Endothelial cell (in vitro differentiated cells): Measurements from ENCODE around the gene CFAP410. TPM values are rescaled to one million over a fixed set of nuclear protein-coding genes. Genes with fewer than 3 reads are reported as not detected.

Source experiments
- DNase-seq: peaks from one replicate; pipeline ENCODE4 v3.0.0; 2021; ENCODE audit warnings: low spot score
- H3K27ac Mint-ChIP-seq: one replicate; pipeline ENCODE4 v1.8.0; 2021; ENCODE audit warnings: mixed read lengths, inconsistent platforms; ENCODE audit not compliant: unreplicated experiment
- H3K27me3 Mint-ChIP-seq: one replicate; pipeline ENCODE4 v1.8.0; 2021; ENCODE audit warnings: mild to moderate bottlenecking, moderate library complexity, mixed read lengths, inconsistent platforms; ENCODE audit not compliant: unreplicated experiment
- H3K36me3 Mint-ChIP-seq: one replicate; pipeline ENCODE4 v1.8.0; 2021; ENCODE audit warnings: mild to moderate bottlenecking, low read depth, mixed read lengths, inconsistent platforms; ENCODE audit not compliant: unreplicated experiment
- H3K4me1 Mint-ChIP-seq: one replicate; pipeline ENCODE4 v1.8.0; 2021; ENCODE audit warnings: mild to moderate bottlenecking, mixed read lengths, inconsistent platforms; ENCODE audit not compliant: unreplicated experiment
- H3K4me3 Mint-ChIP-seq: one replicate; pipeline ENCODE4 v1.8.0; 2021; ENCODE audit warnings: mild to moderate bottlenecking, mixed read lengths, inconsistent platforms; ENCODE audit not compliant: unreplicated experiment
- H3K9me3 Mint-ChIP-seq: one replicate; pipeline ENCODE4 v1.8.0; 2021; ENCODE audit warnings: mixed read lengths, inconsistent platforms; ENCODE audit not compliant: unreplicated experiment
- CTCF ChIP-seq: fragments of 200-600 bp; sonication (generic); IDR thresholded peaks from one replicate; pipeline ENCODE4 v1.5.0; 2021; ENCODE audit warnings: antibody characterized with exemption; ENCODE audit not compliant: unreplicated experiment
- long read RNA-seq: library from polyadenylated mRNA; unstranded; transcript quantifications from one replicate; pipeline ENCODE4 v2.0.0, GENCODE V29; 2020; ENCODE audit not compliant: unreplicated experiment
- total RNA-seq: library from RNA; stranded (reverse); fragmentation: NEBNext Ultra II Directional; extraction: Animal tissue kit (Norgen Biotek cat#: 25700); gene quantifications from one replicate; pipeline ENCODE4 v1.2.1, GENCODE V29; 2021; ENCODE audit not compliant: unreplicated experiment

Gene CFAP410
- total RNA-seq: 12.2 TPM
- long read RNA-seq, partial matches to known transcripts: 0 of 2 reads
- long read RNA-seq, other reads (novel, unspliced or antisense): 2 of 2 reads

- Mint-ChIP-seq H3K4me3 (peak within 1 kb of the TSS; percentile 97), H3K9me3 (no peaks in the 10 kb centered on the region), H3K4me1 (peaks cover 11% of the 10 kb centered on the region), H3K27me3 (peaks cover 10% of the 10 kb centered on the region), H3K36me3 (peaks cover 3% of the 10 kb centered on the region), H3K27ac (peak within 1 kb of the TSS; percentile 95)
- no peak for TF ChIP-seq CTCF
- DNase-seq: peak; percentile 93
Measured at GRCh38 chr21:44338971-44339910, at the start of gene CFAP410. CFAP410 (minus strand) TSS chr21:44339390; CDS start chr21:44339194, 196 bp downstream.

GRCh38 chr21:44384968-44385367 lies 45.8 kb upstream of the CFAP410 start:
- Mint-ChIP-seq H3K27me3 (peaks cover 8% of the 10 kb centered on the region), H3K27ac (no peak overlapping the region), H3K36me3 (peaks cover 6% of the 10 kb centered on the region), H3K9me3 (peaks cover 5% of the 10 kb centered on the region), H3K4me3 (no peak overlapping the region), H3K4me1 (no peaks in the 10 kb centered on the region)
- DNase-seq: no peak
- TF ChIP-seq CTCF: no peak

GRCh38 chr21:44383216-44383615 lies 44.0 kb upstream of the CFAP410 start:
- Mint-ChIP-seq H3K36me3 (peaks cover 6% of the 10 kb centered on the region), H3K9me3 (peaks cover 5% of the 10 kb centered on the region), H3K4me1 (no peaks in the 10 kb centered on the region), H3K27ac (no peak overlapping the region), H3K4me3 (no peak overlapping the region), H3K27me3 (peaks cover 10% of the 10 kb centered on the region)
- DNase-seq: no peak
- no peak for TF ChIP-seq CTCF

- Mint-ChIP-seq H3K9me3 (peaks cover 5% of the 10 kb centered on the region), H3K4me3 (no peak overlapping the region), H3K4me1 (no peaks in the 10 kb centered on the region), H3K36me3 (peaks cover 6% of the 10 kb centered on the region), H3K27me3 (peaks cover 12% of the 10 kb centered on the region), H3K27ac (no peak overlapping the region)
- no peak for TF ChIP-seq CTCF
- no peak for DNase-seq
Measured at GRCh38 chr21:44382536-44382935, 43.3 kb upstream of the CFAP410 start.

GRCh38 chr21:44381874-44382273 lies 42.7 kb upstream of the CFAP410 start:
- H3K9me3 Mint-ChIP-seq: peaks cover 5% of the 10 kb centered on the region
- peak overlapping the region; percentile 0 for H3K4me3 Mint-ChIP-seq
- peaks cover 17% of the 10 kb centered on the region for H3K27me3 Mint-ChIP-seq
- H3K4me1 Mint-ChIP-seq: no peaks in the 10 kb centered on the region
- DNase-seq: no peak
- peaks cover 6% of the 10 kb centered on the region for H3K36me3 Mint-ChIP-seq
- TF ChIP-seq CTCF: no peak
- H3K27ac Mint-ChIP-seq: peak overlapping the region; percentile 6
